ENCODE results near the gene JUND.
A peak's percentile ranks its signal among the peaks of the same experiment; 100 is the strongest.

DNA sequence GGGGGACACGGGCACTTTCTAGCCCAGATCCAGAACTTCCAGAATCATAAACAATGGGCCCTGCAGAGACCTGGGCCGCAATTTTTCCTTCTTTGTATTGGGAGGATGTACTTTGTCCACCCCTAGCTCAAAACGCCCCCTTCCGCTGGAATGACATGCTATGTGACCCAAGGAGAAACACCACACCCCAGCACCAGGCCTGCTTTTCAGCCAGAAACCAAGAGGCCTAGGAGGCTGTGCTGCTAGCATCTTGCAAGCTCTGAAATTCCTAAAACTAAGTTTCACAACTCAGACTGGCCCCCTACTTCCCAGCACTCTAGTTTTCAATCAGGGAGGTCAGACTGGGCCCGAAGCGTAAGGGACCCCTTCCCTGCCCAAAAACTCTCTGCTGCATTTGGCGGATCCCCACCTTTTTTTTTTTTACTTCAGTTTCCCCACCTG is 40.9 kb upstream of the JUND start:
- TF ChIP-seq, protein P1, sequence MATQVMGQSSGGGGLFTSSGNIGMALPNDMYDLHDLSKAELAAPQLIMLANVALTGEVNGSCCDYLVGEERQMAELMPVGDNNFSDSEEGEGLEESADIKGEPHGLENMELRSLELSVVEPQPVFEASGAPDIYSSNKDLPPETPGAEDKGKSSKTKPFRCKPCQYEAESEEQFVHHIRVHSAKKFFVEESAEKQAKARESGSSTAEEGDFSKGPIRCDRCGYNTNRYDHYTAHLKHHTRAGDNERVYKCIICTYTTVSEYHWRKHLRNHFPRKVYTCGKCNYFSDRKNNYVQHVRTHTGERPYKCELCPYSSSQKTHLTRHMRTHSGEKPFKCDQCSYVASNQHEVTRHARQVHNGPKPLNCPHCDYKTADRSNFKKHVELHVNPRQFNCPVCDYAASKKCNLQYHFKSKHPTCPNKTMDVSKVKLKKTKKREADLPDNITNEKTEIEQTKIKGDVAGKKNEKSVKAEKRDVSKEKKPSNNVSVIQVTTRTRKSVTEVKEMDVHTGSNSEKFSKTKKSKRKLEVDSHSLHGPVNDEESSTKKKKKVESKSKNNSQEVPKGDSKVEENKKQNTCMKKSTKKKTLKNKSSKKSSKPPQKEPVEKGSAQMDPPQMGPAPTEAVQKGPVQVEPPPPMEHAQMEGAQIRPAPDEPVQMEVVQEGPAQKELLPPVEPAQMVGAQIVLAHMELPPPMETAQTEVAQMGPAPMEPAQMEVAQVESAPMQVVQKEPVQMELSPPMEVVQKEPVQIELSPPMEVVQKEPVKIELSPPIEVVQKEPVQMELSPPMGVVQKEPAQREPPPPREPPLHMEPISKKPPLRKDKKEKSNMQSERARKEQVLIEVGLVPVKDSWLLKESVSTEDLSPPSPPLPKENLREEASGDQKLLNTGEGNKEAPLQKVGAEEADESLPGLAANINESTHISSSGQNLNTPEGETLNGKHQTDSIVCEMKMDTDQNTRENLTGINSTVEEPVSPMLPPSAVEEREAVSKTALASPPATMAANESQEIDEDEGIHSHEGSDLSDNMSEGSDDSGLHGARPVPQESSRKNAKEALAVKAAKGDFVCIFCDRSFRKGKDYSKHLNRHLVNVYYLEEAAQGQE (IDR thresholded peaks at IDR 0.05): no peak
- no peak for TF ChIP-seq EP300 (IDR thresholded peaks at IDR 0.05)
- no peak for TF ChIP-seq KDM1A (IDR thresholded peaks at IDR 0.05; ENCODE audit: low read depth)
- TF ChIP-seq, protein P2, sequence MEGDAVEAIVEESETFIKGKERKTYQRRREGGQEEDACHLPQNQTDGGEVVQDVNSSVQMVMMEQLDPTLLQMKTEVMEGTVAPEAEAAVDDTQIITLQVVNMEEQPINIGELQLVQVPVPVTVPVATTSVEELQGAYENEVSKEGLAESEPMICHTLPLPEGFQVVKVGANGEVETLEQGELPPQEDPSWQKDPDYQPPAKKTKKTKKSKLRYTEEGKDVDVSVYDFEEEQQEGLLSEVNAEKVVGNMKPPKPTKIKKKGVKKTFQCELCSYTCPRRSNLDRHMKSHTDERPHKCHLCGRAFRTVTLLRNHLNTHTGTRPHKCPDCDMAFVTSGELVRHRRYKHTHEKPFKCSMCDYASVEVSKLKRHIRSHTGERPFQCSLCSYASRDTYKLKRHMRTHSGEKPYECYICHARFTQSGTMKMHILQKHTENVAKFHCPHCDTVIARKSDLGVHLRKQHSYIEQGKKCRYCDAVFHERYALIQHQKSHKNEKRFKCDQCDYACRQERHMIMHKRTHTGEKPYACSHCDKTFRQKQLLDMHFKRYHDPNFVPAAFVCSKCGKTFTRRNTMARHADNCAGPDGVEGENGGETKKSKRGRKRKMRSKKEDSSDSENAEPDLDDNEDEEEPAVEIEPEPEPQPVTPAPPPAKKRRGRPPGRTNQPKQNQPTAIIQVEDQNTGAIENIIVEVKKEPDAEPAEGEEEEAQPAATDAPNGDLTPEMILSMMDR (IDR thresholded peaks at IDR 0.05): peak; percentile 26; the same call in 1 of the 3 replicates
- no peak for TF ChIP-seq TP53 (CRISPR knock-in tag; IDR thresholded peaks at IDR 0.05)
- TF ChIP-seq CBX2 (IDR thresholded peaks at IDR 0.05; ENCODE audit: borderline replicate concordance, low read depth): no peak
- TF ChIP-seq RFX5 (IDR thresholded peaks at IDR 0.05): no peak
- TF ChIP-seq FOSL2 (IDR thresholded peaks at IDR 0.05): no peak
- no peak for TF ChIP-seq FOSL2 (CRISPR knock-in tag; IDR thresholded peaks at IDR 0.05)
- TF ChIP-seq, protein P3, sequence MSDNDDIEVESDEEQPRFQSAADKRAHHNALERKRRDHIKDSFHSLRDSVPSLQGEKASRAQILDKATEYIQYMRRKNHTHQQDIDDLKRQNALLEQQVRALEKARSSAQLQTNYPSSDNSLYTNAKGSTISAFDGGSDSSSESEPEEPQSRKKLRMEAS (IDR thresholded peaks at IDR 0.05): no peak
- no peak for TF ChIP-seq POLR2A (IDR thresholded peaks at IDR 0.05; ENCODE audit: low read length)
- peak; percentile 28; the same call in 1 of the 3 replicates for TF ChIP-seq SMC3 (IDR thresholded peaks at IDR 0.05)
- no peak for TF ChIP-seq RCOR1 (IDR thresholded peaks at IDR 0.05; ENCODE audit: low read depth, low read length)
- TF ChIP-seq RAD21 (conservative IDR thresholded peaks at IDR 0.05 in 1 of 2, IDR thresholded peaks at IDR 0.05 in 1 of 2): peak in 1 of 2 experiments; percentile 37; a peak in 1 of 5 replicates

Data from A549 (cell line).